B cell (primary cell): ENCODE measurements around the gene MAML3.

Experiments
- EZH2 ChIP-seq: IDR thresholded peaks from 2 replicates; pipeline ENCODE4 v1.6.1; 2012; ENCODE audit warnings: borderline replicate concordance, low read depth, mild to moderate bottlenecking, moderate library complexity, low read length; ENCODE audit not compliant: insufficient read depth, poor library complexity, severe bottlenecking
- TF ChIP-seq, protein P1 (sequence below): fragments of 200-600 bp; IDR thresholded peaks from one replicate; pipeline ENCODE4 v1.8.0; 2022; ENCODE audit warnings: antibody characterized with exemption, mild to moderate bottlenecking

GRCh38 chr4:139794158-139794954, 359.6 kb downstream of the MAML3 start:
- TF ChIP-seq, protein P1, sequence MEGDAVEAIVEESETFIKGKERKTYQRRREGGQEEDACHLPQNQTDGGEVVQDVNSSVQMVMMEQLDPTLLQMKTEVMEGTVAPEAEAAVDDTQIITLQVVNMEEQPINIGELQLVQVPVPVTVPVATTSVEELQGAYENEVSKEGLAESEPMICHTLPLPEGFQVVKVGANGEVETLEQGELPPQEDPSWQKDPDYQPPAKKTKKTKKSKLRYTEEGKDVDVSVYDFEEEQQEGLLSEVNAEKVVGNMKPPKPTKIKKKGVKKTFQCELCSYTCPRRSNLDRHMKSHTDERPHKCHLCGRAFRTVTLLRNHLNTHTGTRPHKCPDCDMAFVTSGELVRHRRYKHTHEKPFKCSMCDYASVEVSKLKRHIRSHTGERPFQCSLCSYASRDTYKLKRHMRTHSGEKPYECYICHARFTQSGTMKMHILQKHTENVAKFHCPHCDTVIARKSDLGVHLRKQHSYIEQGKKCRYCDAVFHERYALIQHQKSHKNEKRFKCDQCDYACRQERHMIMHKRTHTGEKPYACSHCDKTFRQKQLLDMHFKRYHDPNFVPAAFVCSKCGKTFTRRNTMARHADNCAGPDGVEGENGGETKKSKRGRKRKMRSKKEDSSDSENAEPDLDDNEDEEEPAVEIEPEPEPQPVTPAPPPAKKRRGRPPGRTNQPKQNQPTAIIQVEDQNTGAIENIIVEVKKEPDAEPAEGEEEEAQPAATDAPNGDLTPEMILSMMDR = no peak
- TF ChIP-seq EZH2 = no peak
